B cell (primary cell): ENCODE results near the gene ERBB4. TPM values are rescaled to one million over a fixed set of nuclear protein-coding genes. Genes with fewer than 3 reads are reported as not detected.

Experiments
- ATAC-seq: fragments of 200-7000 bp; cut with Tn5 transposase; one replicate; pipeline ENCODE4 v1.10.0; 2021; ENCODE audit warnings: low read depth, mild to moderate bottlenecking, moderate number of reproducible peaks, moderate library complexity
- CTCF ChIA-PET: fragments of 350-600 bp; sonication (Branson Sonifier 250); formaldehyde crosslinking; loops from one replicate; lab custom pipeline; 2021; ENCODE audit warnings: antibody characterized with exemption, inconsistent platforms; lab: Charles Lee
- POLR2A ChIA-PET: fragments of 350-600 bp; sonication (Branson Sonifier 250); formaldehyde crosslinking; loops from one replicate; lab custom pipeline; 2021; ENCODE audit warnings: antibody characterized with exemption; lab: Charles Lee
- DNase-seq: peaks from one replicate; pipeline ENCODE4 v3.0.0; 2013
- H2AFZ ChIP-seq: 2 replicates; pipeline ENCODE4 v1.6.1; 2012; ENCODE audit warnings: mild to moderate bottlenecking, low read depth, low read length; ENCODE audit not compliant: insufficient read depth, poor library complexity, severe bottlenecking
- H3K27ac ChIP-seq, 2 donors: 1 replicate in 1 of 2; 2 replicates in 1 of 2; pipeline ENCODE4 v1.5.1; 2012 to 2013; ENCODE audit warnings: low read length in 2 of 2, mild to moderate bottlenecking in 2 of 2, moderate library complexity in 1 of 2
- H3K27me3 ChIP-seq, 4 experiments: fragments of 200-600 bp in 1 of 4; sonication (generic) in 1 of 4; replicated peaks in 1 of 4; 1 replicate in 2 of 4; 2 replicates in 2 of 4; pipeline versions ENCODE4 v1.6.1 to v1.7.0; 2013 to 2016; ENCODE audit warnings: low read length in 3 of 4, mild to moderate bottlenecking in 2 of 4, mixed read lengths in 1 of 4, moderate library complexity in 1 of 4; ENCODE audit not compliant: insufficient read depth in 4 of 4, control insufficient read depth in 3 of 4; ENCODE audit errors: control extremely low read depth in 1 of 4
- H3K36me3 ChIP-seq, 2 experiments: replicated peaks in 1 of 2; 1 replicate in 1 of 2; 2 replicates in 1 of 2; pipeline versions ENCODE4 v1.6.1 to v1.7.1; 2013; ENCODE audit warnings: low read length in 1 of 2; ENCODE audit not compliant: insufficient read depth in 2 of 2, control insufficient read depth in 1 of 2; ENCODE audit errors: control extremely low read depth in 1 of 2, extremely low read depth in 1 of 2
- H3K4me1 ChIP-seq, 2 donors: fragments of 200-600 bp in 1 of 2; sonication (generic) in 1 of 2; 1 replicate in 1 of 2; 2 replicates in 1 of 2; pipeline versions ENCODE4 v1.5.1 to v1.6.1; 2013 to 2017; ENCODE audit warnings: low read length in 2 of 2; ENCODE audit not compliant: control insufficient read depth in 2 of 2, insufficient read depth in 2 of 2
- H3K4me2 ChIP-seq: replicated peaks from 2 replicates; pipeline ENCODE3; 2012; ENCODE audit warnings: mild to moderate bottlenecking, low read depth, low read length; ENCODE audit not compliant: poor library complexity, severe bottlenecking
- H3K4me3 ChIP-seq, 5 experiments: fragments of 200-600 bp in 1 of 5; sonication (generic) in 1 of 5; 1 replicate in 3 of 5; 2 replicates in 2 of 5; pipeline versions ENCODE4 v1.5.1 to v1.7.0; 2011 to 2016; ENCODE audit warnings: low read length in 4 of 5, mild to moderate bottlenecking in 4 of 5, low read depth in 2 of 5, control low read depth in 1 of 5, moderate library complexity in 1 of 5; ENCODE audit not compliant: insufficient read depth in 1 of 5; ENCODE audit errors: control extremely low read depth in 1 of 5, extremely low read depth in 1 of 5
- H3K79me2 ChIP-seq: fragments of 200-600 bp; sonication (generic); one replicate; pipeline ENCODE4 v1.6.0; 2016; ENCODE audit warnings: low read length; ENCODE audit not compliant: control insufficient read depth, insufficient read depth
- H3K9ac ChIP-seq: fragments of 200-600 bp; sonication (generic); 2 replicates; pipeline ENCODE4 v1.6.1; 2017; ENCODE audit warnings: mild to moderate bottlenecking, low read length, moderate library complexity
- H3K9me3 ChIP-seq, 3 donors: one replicate each; pipeline versions ENCODE4 v1.6.1 to v1.7.1; 2013; ENCODE audit warnings: low read length in 2 of 3; ENCODE audit not compliant: control insufficient read depth in 2 of 3, insufficient read depth in 1 of 3; ENCODE audit errors: control extremely low read depth in 1 of 3
- H4K20me1 ChIP-seq: 2 replicates; pipeline ENCODE4 v1.6.0; 2012; ENCODE audit warnings: mild to moderate bottlenecking, low read length; ENCODE audit not compliant: insufficient read depth, control insufficient read depth, poor library complexity, severe bottlenecking
- H3K27ac Mint-ChIP-seq: one replicate; pipeline ENCODE4 v1.8.0; 2021; ENCODE audit warnings: mixed read lengths
- H3K27me3 Mint-ChIP-seq: one replicate; pipeline ENCODE4 v1.8.0; 2021; ENCODE audit warnings: mixed read lengths
- H3K4me1 Mint-ChIP-seq: one replicate; pipeline ENCODE4 v1.8.0; 2021; ENCODE audit warnings: mixed read lengths
- H3K4me3 Mint-ChIP-seq: one replicate; pipeline ENCODE4 v1.8.0; 2021; ENCODE audit warnings: mixed read lengths
- H3K9me3 Mint-ChIP-seq: one replicate; pipeline ENCODE4 v1.8.0; 2022; ENCODE audit warnings: mixed read lengths; ENCODE audit not compliant: insufficient read depth
- CTCF ChIP-seq: fragments of 200-600 bp; IDR thresholded peaks from one replicate; pipeline ENCODE4 v1.8.0; 2022; ENCODE audit warnings: antibody characterized with exemption, mild to moderate bottlenecking
- EZH2 ChIP-seq: IDR thresholded peaks from 2 replicates; pipeline ENCODE4 v1.6.1; 2012; ENCODE audit warnings: borderline replicate concordance, low read depth, mild to moderate bottlenecking, moderate library complexity, low read length; ENCODE audit not compliant: insufficient read depth, poor library complexity, severe bottlenecking
- WGBS: methylation state at CpG from one replicate; pipeline ENCODE4 v1.1.5; 2013; ENCODE audit warnings: missing lambda C conversion rate; ENCODE audit not compliant: insufficient coverage; 5-methylcytosine and 5-hydroxymethylcytosine counted together
- intact Hi-C: fragments of 100-400 bp; cut with micrococcal nuclease; formaldehyde crosslinking; loops from one replicate; pipeline ENCODE4 v1.10.0; 2022
- polyA plus RNA-seq: library from polyadenylated mRNA; depleted of rRNA; stranded (reverse); fragments of >200 nt; gene quantifications from 2 replicates; pipeline ENCODE4 v1.2.3, GENCODE V29; 2012
- total RNA-seq, 2 donors: library from RNA; stranded (reverse); fragments of 120-200 nt in 1 of 2; gene quantifications; 1 replicate in 1 of 2; 2 replicates in 1 of 2; pipeline versions ENCODE4 v1.2.3 to v1.2.4, GENCODE V29; 2013 to 2022

ERBB4 gene
- total and polyA plus RNA-seq, 2 donors (not counting 1 experiment from before 2014, with no cell fraction given) = not detected

- H3K4me1 Mint-ChIP-seq = no peaks in the 10 kb centered on the region
- H3K9me3 Mint-ChIP-seq = no peaks in the 10 kb centered on the region
- no peak overlapping the region for H3K27ac Mint-ChIP-seq
- Histone ChIP-seq H4K20me1 (no peaks in the 10 kb centered on the region), H3K27me3 (no peaks in the 10 kb centered on the region), H2AFZ (no peak overlapping the region), H3K79me2 (no peaks in the 10 kb centered on the region), H3K27ac (no peak overlapping the region), H3K9ac (no peak overlapping the region), H3K4me1 (no peaks in the 10 kb centered on the region), H3K4me2 (no peak overlapping the region), H3K36me3 (no peaks in the 10 kb centered on the region), H3K9me3 (no peaks in the 10 kb centered on the region), H3K4me3 (no peak overlapping the region)
- no peak overlapping the region for H3K4me3 Mint-ChIP-seq
- no peaks in the 10 kb centered on the region for H3K27me3 Mint-ChIP-seq
- intact Hi-C loops = no loop called here
- WGBS = 100% methylated on average over 1 of the region's 2 CpGs
- ChIA-PET CTCF (no interaction called here), POLR2A (no interaction called here)
- DNase-seq (no peak), ATAC-seq (no peak)
- TF ChIP-seq CTCF = no peak
- no peak for TF ChIP-seq EZH2
These were observed 634.6 kb downstream of the ERBB4 start for GRCh38 chr2:211903961-211904360.

DNA sequence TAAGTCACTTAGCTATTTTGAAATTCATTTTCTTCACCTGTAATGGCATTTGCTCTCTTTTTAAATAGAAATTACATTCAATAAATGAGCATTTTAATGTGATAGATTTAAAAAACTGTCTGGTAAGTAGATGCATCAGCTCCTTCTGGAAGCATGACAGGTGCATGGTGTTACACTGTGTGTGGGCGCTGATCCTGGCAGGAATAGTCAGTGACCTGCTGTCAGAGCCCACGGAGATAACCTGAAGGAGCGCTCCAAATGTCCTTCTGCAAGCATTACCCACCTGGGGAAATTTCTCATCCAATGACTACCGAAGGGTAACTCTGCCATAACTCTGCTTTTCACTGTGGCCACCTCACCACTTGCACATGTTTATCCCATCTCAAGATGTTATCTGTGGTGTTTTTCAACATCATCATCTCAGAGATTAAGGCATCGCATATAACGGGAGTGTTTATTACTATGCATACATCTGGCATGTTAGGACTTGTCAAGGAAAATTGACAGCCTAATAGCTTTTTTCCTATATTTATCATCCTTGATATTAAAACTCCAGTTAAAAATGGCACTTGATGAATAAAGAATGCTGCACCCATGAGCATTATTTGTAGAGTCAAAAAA is 637.3 kb downstream of the ERBB4 start:
- no peak overlapping the region for H3K27ac ChIP-seq
- H2AFZ ChIP-seq = no peak overlapping the region
- Mint-ChIP-seq H3K9me3 (no peaks in the 10 kb centered on the region), H3K27ac (no peak overlapping the region), H3K4me1 (no peaks in the 10 kb centered on the region), H3K27me3 (no peaks in the 10 kb centered on the region), H3K4me3 (no peak overlapping the region)
- no peak overlapping the region for H3K4me2 ChIP-seq
- no peaks in the 10 kb centered on the region for H3K36me3 ChIP-seq
- no peaks in the 10 kb centered on the region for H3K4me1 ChIP-seq
- H3K4me3 ChIP-seq = no peak overlapping the region
- H4K20me1 ChIP-seq = no peaks in the 10 kb centered on the region
- DNase-seq = no peak
- no peaks in the 10 kb centered on the region for H3K9me3 ChIP-seq
- H3K27me3 ChIP-seq = no peaks in the 10 kb centered on the region
- ChIA-PET POLR2A (no interaction called here), CTCF (no interaction called here)
- 100% methylated on average over 2 of the region's 6 CpGs for WGBS
- TF ChIP-seq CTCF = no peak
- TF ChIP-seq EZH2 = no peak
- intact Hi-C loops = no loop called here
- no peak for ATAC-seq
- no peak overlapping the region for H3K9ac ChIP-seq
- H3K79me2 ChIP-seq = no peaks in the 10 kb centered on the region
